KG1 (cell line): ENCODE data around the gene SHC2.
"Not testable (repeated sequence)": the region's sequence is repeated elsewhere in the genome, so short reads cannot be mapped to it uniquely, and the experiment has no call there.

Experiments
- DNase-seq: peaks from one replicate; lab custom pipeline; 2025; lab: John Stamatoyannopoulos, UW

The SHC2 gene

GRCh38 chr19:406135-406781 lies 54.6 kb downstream of the SHC2 start:
- DNase-seq: no peak

- DNase-seq: no peak
These were observed 55.5 kb downstream of the SHC2 start for GRCh38 chr19:405121-405965.

GRCh38 chr19:403221-404027 lies 57.4 kb downstream of the SHC2 start:
- no peak for DNase-seq

GRCh38 chr19:402786-403185 lies 58.0 kb downstream of the SHC2 start:
- DNase-seq: no peak

GRCh38 chr19:401866-402511 lies 58.8 kb downstream of the SHC2 start:
- no peak for DNase-seq

GRCh38 chr19:400976-401865 lies 59.6 kb downstream of the SHC2 start:
- DNase-seq: no peak

- DNase-seq: no peak
These were observed 61.5 kb downstream of the SHC2 start for GRCh38 chr19:399370-399769.

GRCh38 chr19:398719-399118 lies 62.1 kb downstream of the SHC2 start:
- no peak for DNase-seq

- DNase-seq: no peak
These were observed 62.7 kb downstream of the SHC2 start for GRCh38 chr19:397941-398706.

GRCh38 chr19:397321-397720 lies 63.5 kb downstream of the SHC2 start:
- no peak for DNase-seq

- no peak for DNase-seq
These were observed 65.4 kb downstream of the SHC2 start for GRCh38 chr19:395467-395866.

- not testable (repeated sequence) for DNase-seq
These were observed 66.0 kb downstream of the SHC2 start for GRCh38 chr19:394857-395256.

- DNase-seq: not testable (repeated sequence)
These were observed 67.3 kb downstream of the SHC2 start for GRCh38 chr19:393560-393959.

- DNase-seq: no peak
These were observed 68.4 kb downstream of the SHC2 start for GRCh38 chr19:392375-392970.

- no peak for DNase-seq
These were observed 69.0 kb downstream of the SHC2 start for GRCh38 chr19:391726-392374.

GRCh38 chr19:391207-391557 lies 69.7 kb downstream of the SHC2 start:
- DNase-seq: no peak

GRCh38 chr19:390386-391206 lies 70.2 kb downstream of the SHC2 start:
- no peak for DNase-seq

GRCh38 chr19:389935-390289 lies 70.9 kb downstream of the SHC2 start:
- no peak for DNase-seq
